HepG2 (cell line): ENCODE results near the gene IKZF5. TPM values are rescaled to one million over a fixed set of nuclear protein-coding genes. Genes with fewer than 3 reads are reported as not detected.

Experiments
- CREM ChIP-seq, 2 experiments: sonication (generic) in 1 of 2; formaldehyde crosslinking in 1 of 2; IDR thresholded peaks; 2 replicates each; pipeline versions ENCODE4 v1.4.0 to v1.6.1; 2016 to 2020; ENCODE audit warnings: antibody characterized with exemption in 1 of 2, mild to moderate bottlenecking in 1 of 2, missing genetic modification reagents in 1 of 2
- FOXO4 ChIP-seq: sonication (generic); formaldehyde crosslinking; conservative IDR thresholded peaks from 2 replicates; pipeline ENCODE4 v1.8.1; 2023; ENCODE audit warnings: missing genetic modification reagents
- HMGXB4 ChIP-seq, 2 experiments: sonication (generic) in 1 of 2; formaldehyde crosslinking in 1 of 2; IDR thresholded peaks; 2 replicates each; pipeline versions ENCODE4 v1.4.0 to v1.6.1; 2018 to 2020; ENCODE audit warnings: missing genetic modification reagents in 2 of 2, borderline replicate concordance in 1 of 2, low read depth in 1 of 2, mild to moderate bottlenecking in 1 of 2, missing biosample characterization in 1 of 2
- HNRNPLL ChIP-seq: fragments of 200-400 bp; formaldehyde crosslinking; IDR thresholded peaks from 2 replicates; pipeline ENCODE4 v1.6.1; 2017; ENCODE audit warnings: mild to moderate bottlenecking, low read depth, low read length; ENCODE audit not compliant: poor library complexity, severe bottlenecking
- MXD3 ChIP-seq: IDR thresholded peaks from 2 replicates; pipeline ENCODE4 v1.6.1; 2016; ENCODE audit warnings: mild to moderate bottlenecking, missing biosample characterization, missing genetic modification reagents
- NFRKB ChIP-seq: fragments of 450-650 bp; IDR thresholded peaks from 2 replicates; pipeline ENCODE4 v1.6.1; 2017
- PLSCR1 ChIP-seq: sonication (generic); formaldehyde crosslinking; IDR thresholded peaks from 2 replicates; pipeline ENCODE4 v1.5.0; 2020; ENCODE audit warnings: missing genetic modification reagents, mild to moderate bottlenecking, borderline replicate concordance
- TEAD3 ChIP-seq: optimal IDR thresholded peaks from 2 replicates; pipeline ENCODE3; 2016; ENCODE audit warnings: borderline replicate concordance
- TP53 ChIP-seq: sonication (generic); formaldehyde crosslinking; conservative IDR thresholded peaks from 2 replicates; pipeline ENCODE4 v1.4.0; 2020; ENCODE audit warnings: missing genetic modification reagents
- YY1 ChIP-seq: IDR thresholded peaks from 2 replicates; pipeline ENCODE4 v1.6.1; 2011; ENCODE audit warnings: low read length, low read depth, moderate library complexity, mild to moderate bottlenecking; ENCODE audit not compliant: insufficient read depth, insufficient replicate concordance
- ZC3H13 ChIP-seq: sonication (generic); formaldehyde crosslinking; IDR thresholded peaks from 2 replicates; pipeline ENCODE4 v1.8.1; 2023; ENCODE audit warnings: mild to moderate bottlenecking, missing genetic modification reagents, moderate library complexity
- ZMYM2 ChIP-seq: sonication (generic); formaldehyde crosslinking; IDR thresholded peaks from 2 replicates; pipeline ENCODE4 v1.8.0; 2022; ENCODE audit warnings: mild to moderate bottlenecking, missing genetic modification reagents
- ZNF12 ChIP-seq: sonication (generic); formaldehyde crosslinking; IDR thresholded peaks from 2 replicates; pipeline ENCODE4 v1.5.0; 2020; ENCODE audit warnings: missing genetic modification reagents
- ZNF235 ChIP-seq: sonication (generic); formaldehyde crosslinking; IDR thresholded peaks from 2 replicates; pipeline ENCODE4 v1.8.1; 2023; ENCODE audit warnings: mild to moderate bottlenecking, missing genetic modification reagents, borderline replicate concordance
- ZNF275 ChIP-seq: sonication (generic); formaldehyde crosslinking; IDR thresholded peaks from 2 replicates; pipeline ENCODE4 v1.8.0; 2022; ENCODE audit warnings: missing genetic modification reagents, mild to moderate bottlenecking, inconsistent platforms, borderline replicate concordance
- ZNF350 ChIP-seq: sonication (generic); formaldehyde crosslinking; IDR thresholded peaks from 2 replicates; pipeline ENCODE4 v1.4.0; 2020; ENCODE audit warnings: mild to moderate bottlenecking, low read depth, missing genetic modification reagents, borderline replicate concordance
- ZNF574 ChIP-seq: sonication (generic); formaldehyde crosslinking; IDR thresholded peaks from 2 replicates; pipeline ENCODE4 v1.4.0; 2020; ENCODE audit warnings: missing genetic modification reagents
- ZNF670 ChIP-seq: sonication (generic); formaldehyde crosslinking; IDR thresholded peaks from 2 replicates; pipeline ENCODE4 v1.8.0; 2022; ENCODE audit warnings: mild to moderate bottlenecking, missing genetic modification reagents, borderline replicate concordance
- ZNF7 ChIP-seq: IDR thresholded peaks from 2 replicates; pipeline ENCODE4 v1.6.1; 2016; ENCODE audit warnings: missing biosample characterization, missing genetic modification reagents
- polyA plus RNA-seq, 8 experiments: library from polyadenylated mRNA; depleted of rRNA in 3 of 8; stranded (reverse) in 7 of 8; unstranded in 1 of 8; fragments of >200 nt; fragmentation: Illumina TruSeq in 4 of 8; extraction: Trizol in 4 of 8; gene quantifications; 2 replicates each; pipeline versions ENCODE4 v1.2.1 to v1.2.3, GENCODE V29; 2011 to 2016; ENCODE audit warnings: low read depth in 4 of 8, missing spikeins in 1 of 8, mixed read lengths in 1 of 8; ENCODE audit not compliant: insufficient read depth in 1 of 8
- total RNA-seq, 5 experiments: library from RNA; depleted of rRNA; stranded (reverse); fragments of >200 nt; fragmentation: Illumina TruSeq; extraction: Trizol; gene quantifications; 2 replicates each; pipeline ENCODE4 v1.2.3, GENCODE V29; 2016; ENCODE audit warnings: low read depth in 1 of 5

IKZF5 gene
- total and polyA plus RNA-seq, 2 of the 13 experiments (the other 11 are each of a cell fraction or from before 2014, with no cell fraction given): 3.7 to 12.0 TPM

- TF ChIP-seq HMGXB4 (CRISPR knock-in tag; IDR thresholded peaks at IDR 0.05; ENCODE audit: borderline replicate concordance in 1 of 2, low read depth in 1 of 2) (peak; percentile 47 to 78; a peak in 1 of 4 replicates), NFRKB (peak; percentile 86), ZNF12 (CRISPR knock-in tag) (peak; percentile 81), MXD3 (CRISPR knock-in tag) (peak; percentile 41; the same call in 1 of the 2 replicates), ZNF670 (CRISPR knock-in tag) (peak; percentile 93; the same call in 1 of the 2 replicates), ZMYM2 (CRISPR knock-in tag) (no peak), HNRNPLL (peak; percentile 61), CREM (IDR thresholded peaks at IDR 0.05) (peak; percentile 58), CREM (CRISPR knock-in tag; IDR thresholded peaks at IDR 0.05) (no peak), PLSCR1 (CRISPR knock-in tag) (0 out of 2 replicates have a peak, but pooled peaks have one; percentile 18), FOXO4 (CRISPR knock-in tag) (0 out of 2 replicates have a peak, but pooled peaks have one; percentile 49), ZNF350 (CRISPR knock-in tag) (peak; percentile 88), TEAD3 (CRISPR knock-in tag) (peak; percentile 30), TP53 (CRISPR knock-in tag) (no peak), ZC3H13 (CRISPR knock-in tag) (peak; percentile 75; the same call in 1 of the 2 replicates), ZNF235 (CRISPR knock-in tag) (0 out of 2 replicates have a peak, but pooled peaks have one; percentile 78), ZNF275 (CRISPR knock-in tag) (no peak), YY1 (peak; percentile 97), ZNF7 (CRISPR knock-in tag) (no peak), ZNF574 (CRISPR knock-in tag) (peak; percentile 71; the same call in 1 of the 2 replicates)
Measured at GRCh38 chr10:123008355-123009104, at the start of gene IKZF5, which contains the start of gene ACADSB (continued).
